RPMI8226 (cell line): ENCODE measurements around the gene GOSR2.
"Not testable (repeated sequence)": the region's sequence is repeated elsewhere in the genome, so short reads cannot be mapped to it uniquely, and the experiment has no call there.

ENCODE experiments used
- DNase-seq: peaks from one replicate; pipeline ENCODE4 v3.0.0-alpha.2; 2015

The GOSR2 gene

GRCh38 chr17:46935658-46936266, 12.8 kb downstream of the GOSR2 start:
- DNase-seq: no peak

DNA sequence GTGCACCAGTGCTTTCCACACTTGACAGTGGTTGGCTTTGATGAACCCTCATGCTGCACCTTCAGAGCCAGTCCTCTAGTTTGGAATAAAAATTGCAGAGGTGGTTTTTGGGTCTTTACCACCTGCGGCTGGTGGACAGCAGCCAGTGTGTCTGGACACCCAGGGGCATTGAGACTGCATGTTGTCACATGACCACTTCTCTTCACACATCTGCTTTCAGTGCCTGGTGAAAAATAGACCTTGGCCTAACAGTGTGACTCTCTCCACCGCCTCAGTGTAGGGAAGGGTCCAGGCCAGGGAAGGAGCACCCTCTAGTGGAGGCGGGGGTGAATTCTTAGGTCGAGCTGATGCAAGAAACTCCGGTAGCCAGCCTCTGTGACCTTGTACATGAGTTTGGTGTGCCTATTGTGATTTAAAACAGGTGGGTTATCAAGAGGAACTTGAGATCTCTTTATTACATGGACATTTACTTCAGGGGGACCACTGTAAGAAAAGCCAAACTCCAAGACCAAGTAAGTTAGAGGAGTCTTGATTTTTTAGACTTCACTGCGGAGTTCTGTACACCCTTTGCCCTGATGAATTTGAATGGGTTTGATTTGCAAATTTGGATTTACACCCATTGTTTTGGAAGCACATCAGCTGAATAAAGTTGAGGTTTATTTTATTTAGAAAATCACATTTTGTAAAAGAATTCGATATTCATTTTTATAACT, 17.9 kb downstream of the GOSR2 start:
- peak; percentile 82 for DNase-seq

- peak; percentile 63 for DNase-seq
These were observed 19.7 kb downstream of the GOSR2 start for GRCh38 chr17:46942441-46943217.

DNA sequence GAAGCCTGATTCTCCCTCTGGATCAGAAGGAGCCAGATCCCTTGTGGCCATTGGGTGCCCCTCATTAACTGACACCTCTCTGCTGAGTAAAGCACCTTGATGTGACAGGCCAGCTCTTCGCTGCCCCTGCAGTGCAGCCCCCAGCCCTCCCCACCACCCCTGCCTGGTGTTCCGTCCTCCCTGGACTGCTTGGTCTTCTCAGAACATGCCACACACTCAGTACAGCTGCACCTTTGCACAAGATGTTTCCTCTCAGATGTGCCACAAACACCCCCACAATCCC, 20.2 kb downstream of the GOSR2 start:
- no peak for DNase-seq

DNA sequence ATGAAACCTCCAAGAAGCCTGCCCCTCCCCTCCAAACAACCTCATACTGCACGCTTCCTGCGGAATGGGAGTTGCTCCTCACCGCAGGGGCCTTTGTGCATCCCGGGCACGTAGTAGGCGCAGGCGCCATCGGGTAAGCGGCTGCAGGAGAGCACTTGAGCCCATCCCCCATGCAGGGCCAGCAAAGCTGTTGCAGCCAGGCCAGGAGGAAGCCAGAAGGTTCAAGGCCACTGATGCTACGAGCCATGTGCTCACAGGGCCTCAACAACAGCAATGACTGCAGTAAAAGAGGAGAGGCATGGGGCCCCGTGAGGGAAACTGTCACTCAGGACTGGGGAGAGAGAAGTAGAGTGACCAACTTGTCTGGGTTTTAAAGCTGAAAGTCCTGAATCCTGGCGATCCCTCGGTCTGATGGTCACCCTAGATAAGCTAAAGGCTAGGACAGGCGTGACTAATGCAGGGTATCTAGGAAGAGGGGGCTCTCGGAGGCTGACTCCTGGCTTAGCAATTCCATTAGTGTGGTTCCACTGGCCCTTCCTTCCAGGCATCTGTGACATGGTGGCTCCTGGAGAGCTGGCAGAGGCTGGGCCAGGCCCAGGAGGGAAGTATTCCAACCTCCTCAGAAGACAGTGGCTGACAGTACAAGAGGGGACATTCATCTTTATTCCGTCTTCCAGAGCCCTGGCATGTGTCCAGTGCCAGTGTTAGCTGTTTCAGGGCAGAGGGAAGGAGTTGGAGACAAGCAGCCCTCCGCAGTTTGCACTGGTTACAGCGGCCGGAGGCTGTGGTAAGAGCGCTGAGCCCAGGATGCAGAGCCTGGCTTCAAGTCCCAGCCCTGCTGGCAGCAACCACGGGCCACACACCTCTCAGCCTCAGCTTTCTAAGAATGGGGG, 20.8 kb downstream of the GOSR2 start:
- no peak for DNase-seq

- no peak for DNase-seq
These were observed 22.0 kb downstream of the GOSR2 start for GRCh38 chr17:46944931-46945330.

GRCh38 chr17:46947216-46947615, 24.3 kb downstream of the GOSR2 start:
- no peak for DNase-seq

DNA sequence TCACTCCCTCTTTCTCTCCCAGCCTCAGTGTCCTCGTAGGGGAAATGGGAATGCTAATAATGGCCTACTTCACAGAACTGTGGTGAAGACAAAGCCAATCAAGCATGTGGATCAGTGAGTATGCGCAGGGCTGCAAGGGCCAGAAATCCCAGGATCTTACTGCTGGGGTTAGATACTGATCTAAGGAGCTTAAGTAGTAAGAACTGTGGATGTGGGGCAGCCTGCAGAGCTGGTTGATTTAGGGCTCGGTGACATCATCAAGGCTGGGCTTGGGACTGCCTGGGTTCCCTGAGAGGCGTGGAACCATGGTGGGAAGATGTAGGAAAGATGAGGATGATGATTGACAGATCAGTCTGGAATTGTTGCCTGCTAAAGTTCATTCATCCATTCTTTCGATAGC, 25.6 kb downstream of the GOSR2 start:
- DNase-seq: no peak

DNA sequence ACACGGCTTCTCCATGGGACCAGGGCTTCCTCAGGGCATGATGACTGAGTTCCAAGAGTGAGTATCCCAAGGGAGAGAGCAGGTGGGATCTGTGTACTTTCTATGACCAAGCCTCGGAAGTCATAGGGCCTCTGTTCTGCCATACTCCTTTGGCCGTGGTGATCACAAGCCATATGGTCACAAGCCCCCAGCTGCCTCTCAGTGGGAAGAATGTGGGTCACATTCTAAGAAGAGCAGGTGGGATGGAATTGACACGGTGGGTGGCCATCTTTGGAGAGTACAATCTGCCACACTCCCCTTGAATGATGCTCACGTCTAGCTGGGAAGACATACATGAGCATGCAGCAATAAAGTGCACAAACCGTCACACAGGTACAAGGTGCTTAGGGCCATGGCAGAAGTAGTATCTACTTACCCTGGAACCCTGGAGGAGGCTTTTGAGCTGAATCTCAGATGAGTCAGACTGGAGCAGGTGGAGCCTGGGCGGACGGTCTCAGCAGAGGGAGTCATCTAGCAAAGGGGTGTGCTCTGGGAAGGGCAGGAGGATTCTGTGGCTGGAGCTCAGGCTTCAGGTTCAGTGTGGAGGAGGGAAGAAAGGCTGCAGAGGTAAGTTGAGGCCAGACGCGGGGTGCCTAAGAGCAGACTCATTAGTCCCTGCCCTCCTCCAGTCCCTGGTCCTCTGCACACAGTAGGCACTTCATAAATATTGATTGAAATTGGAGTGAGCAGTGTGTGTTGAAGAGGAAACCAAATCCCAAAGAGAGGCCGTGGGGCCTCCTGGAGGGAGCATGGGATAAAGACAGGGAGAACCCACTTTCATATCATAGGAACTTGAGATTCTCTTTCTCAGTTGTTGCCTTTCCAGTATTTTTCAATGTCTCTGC, 26.6 kb downstream of the GOSR2 start:
- no peak for DNase-seq

GRCh38 chr17:46950342-46950996, 27.5 kb downstream of the GOSR2 start:
- DNase-seq: no peak

- DNase-seq: no peak
These were observed 28.1 kb downstream of the GOSR2 start for GRCh38 chr17:46950997-46951621.

DNA sequence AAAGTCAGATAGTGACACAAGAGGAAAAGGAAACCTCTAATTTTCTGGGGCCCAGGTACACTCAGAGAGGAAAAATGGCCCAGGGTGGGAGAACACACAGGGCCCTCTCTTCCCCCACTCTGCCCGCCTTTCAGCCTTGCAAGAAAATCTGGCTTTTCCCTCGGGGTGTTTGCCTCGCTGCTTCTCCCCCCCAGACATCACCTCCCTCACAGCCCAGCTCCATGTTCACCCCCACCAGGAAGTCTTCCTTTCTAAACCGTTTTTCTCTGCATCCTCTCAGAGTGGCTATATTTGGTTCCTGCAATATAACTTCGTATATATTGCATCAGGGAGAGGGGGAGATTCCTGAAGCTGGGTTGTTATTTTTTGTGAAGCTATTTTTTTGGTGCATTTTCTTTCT, 28.7 kb downstream of the GOSR2 start:
- no peak for DNase-seq

- no peak for DNase-seq
These were observed 29.2 kb downstream of the GOSR2 start for GRCh38 chr17:46952115-46952514.

DNA sequence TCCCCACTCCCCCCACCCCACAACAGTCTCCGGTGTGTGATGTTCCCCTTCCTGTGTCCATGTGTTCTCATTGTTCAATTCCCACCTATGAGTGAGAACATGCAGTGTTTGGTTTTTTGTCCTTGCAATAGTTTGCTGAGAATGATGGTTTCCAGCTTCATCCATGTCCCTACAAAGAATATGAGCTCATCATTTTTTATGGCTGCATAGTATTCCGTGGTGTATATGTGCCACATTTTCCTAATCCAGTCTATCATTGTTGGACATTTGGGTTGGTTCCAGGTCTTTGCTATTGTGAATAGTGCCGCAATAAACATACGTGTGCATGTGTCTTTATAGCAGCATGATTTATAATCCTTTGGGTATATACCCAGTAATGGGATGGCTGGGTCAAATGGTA, 30.2 kb downstream of the GOSR2 start:
- not testable (repeated sequence) for DNase-seq

DNA sequence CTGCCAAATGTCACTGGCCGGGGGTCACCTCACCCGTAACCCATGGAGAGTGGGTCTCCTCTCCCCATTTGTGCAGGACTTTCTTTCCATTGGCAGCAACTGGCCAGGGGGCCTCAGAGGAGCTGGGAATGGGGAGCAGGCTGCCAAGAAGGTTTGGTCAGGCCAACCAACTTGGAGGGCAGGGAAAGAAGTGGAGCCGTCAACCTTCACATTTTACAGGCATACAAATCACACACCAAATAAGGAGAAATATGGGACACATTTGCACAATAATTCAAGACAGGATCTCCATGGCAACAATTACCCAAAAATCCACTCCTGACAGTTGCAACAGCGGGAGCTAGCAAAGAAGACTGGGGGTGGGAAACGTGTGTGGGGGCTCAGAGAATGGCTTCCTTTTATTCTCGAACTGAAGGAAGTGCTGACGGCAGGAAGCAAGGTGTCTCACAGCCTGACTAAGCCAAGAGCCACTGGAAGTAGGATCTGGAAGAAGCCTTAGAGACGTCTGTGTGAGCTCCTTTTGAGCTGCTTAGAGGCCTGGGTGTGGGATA, 35.2 kb downstream of the GOSR2 start:
- no peak for DNase-seq

DNA sequence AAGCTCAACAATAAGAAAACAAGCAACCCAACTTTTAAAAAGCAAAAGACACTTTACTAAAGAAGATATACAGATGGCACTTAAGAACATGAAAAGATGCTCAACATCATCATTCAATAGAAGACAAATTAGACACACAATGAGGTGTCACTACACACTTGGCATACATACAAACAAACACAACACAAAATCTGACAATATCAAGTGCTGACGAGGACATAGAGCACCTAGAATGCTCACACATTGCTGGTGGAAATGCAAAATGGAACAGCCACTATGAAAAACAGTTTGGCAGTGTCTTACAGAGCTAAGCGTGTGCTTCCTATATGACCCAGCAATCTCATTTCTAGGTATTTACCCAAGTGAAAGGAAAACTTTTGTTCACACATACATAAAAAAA, 37.2 kb downstream of the GOSR2 start:
- DNase-seq: no peak

DNA sequence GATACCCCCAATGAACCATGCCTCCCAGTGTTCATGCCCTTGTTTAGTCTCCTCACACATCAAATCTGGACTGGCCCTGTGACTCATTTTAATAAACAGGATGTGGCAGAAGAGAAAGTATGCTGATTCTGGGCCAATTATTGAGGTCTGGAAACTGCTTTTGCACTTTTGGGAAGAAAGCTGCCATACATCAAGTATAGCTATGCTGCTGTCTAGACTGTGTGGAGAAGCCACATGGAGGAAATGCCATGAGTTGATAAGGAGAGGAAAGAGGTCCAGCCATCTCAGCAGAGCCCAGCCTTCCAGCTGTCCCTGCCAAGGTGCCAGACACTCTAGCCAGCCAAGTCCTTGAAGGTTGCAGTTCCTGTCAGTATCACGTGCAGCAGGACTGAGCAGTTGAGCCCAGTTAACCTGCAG, 39.4 kb downstream of the GOSR2 start:
- no peak for DNase-seq

GRCh38 chr17:46963571-46963970, 40.6 kb downstream of the GOSR2 start:
- DNase-seq: no peak

DNA sequence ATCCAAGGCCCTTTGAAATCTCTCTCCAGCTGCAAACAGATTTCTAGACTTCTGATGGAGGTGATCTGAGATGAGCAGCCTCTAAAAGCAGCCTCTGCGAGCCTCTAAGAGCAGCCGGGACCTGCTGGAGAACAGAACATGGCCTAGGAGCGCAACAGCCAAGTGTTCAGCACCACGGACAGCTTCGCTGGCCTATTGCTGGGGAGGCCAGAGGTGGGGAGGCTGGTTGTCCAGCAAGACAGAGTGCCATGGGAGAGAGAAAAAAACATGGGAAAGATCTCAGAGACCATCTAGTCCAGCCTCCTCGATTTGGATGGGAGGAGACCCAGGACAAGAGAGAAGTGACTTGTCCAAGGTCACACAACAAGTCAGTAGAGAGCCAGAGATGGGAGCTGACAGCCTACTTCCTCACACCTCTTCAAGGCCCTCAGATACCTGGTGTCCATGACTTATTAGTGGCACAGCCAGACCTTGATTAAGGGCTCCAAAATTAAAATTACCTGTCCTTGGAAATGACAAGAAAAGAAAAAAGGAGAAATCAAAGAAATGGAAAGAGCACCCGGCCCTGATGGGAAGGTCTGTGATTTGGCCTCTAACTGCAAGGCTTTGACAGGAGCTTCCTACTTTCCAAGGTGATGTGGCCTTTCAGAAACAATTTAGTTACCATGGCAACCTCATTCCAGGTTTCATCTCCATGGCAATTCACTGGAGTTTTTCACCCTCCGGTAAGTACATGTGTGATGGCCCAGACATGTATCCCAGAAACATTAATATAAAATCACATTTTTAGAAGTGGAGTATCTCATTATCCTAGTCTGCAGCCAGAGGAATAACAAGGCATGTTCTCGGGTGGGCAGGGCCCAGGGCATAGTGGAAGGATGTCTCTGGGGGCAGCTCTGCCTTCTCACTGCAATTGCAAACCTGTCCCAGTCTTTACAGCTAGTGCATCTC, 41.6 kb downstream of the GOSR2 start:
- peak; percentile 31 for DNase-seq
